NCI-H2081 (cell line): ENCODE measurements around the gene SNAPC2.
"Not testable (repeated sequence)": the region's sequence is repeated elsewhere in the genome, so short reads cannot be mapped to it uniquely, and the experiment has no call there.

Experiments
- DNase-seq, 2 experiments: peaks; one replicate each; lab custom pipeline; 2025; lab: John Stamatoyannopoulos, UW

Gene SNAPC2

DNA sequence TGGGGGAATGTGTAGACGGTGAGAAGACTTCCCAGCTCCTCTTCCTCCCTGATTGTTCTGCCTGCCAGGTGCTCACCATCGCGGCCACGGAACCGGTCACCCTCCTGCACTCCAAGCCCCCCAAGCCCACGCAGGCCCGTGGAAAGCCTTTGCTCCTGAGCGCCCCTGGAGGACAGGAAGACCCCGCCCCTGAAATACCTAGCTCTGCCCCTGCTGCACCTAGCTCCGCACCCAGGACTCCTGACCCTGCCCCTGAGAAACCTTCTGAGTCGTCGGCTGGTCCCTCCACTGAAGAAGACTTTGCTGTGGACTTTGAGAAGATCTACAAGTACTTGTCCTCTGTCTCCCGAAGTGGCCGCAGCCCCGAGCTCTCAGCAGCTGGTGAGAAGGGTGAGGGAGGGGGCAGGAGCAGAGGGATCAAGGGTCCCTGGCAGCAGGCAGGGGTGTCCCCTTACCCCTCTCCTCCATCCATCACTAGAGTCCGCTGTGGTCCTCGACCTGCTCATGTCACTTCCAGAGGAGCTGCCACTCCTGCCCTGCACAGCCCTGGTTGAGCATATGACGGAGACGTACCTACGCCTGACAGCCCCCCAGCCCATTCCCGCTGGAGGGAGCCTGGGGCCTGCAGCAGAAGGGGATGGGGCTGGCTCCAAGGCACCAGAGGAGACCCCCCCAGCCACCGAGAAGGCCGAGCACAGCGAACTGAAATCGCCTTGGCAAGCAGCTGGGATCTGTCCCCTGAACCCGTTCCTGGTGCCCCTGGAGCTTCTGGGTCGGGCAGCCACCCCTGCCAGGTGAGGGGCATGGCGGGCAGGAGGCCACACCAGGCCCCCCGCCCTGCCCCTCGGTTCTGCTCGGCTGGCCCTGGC is 2.1 kb downstream of the SNAPC2 start:
- DNase-seq: no peak

DNA sequence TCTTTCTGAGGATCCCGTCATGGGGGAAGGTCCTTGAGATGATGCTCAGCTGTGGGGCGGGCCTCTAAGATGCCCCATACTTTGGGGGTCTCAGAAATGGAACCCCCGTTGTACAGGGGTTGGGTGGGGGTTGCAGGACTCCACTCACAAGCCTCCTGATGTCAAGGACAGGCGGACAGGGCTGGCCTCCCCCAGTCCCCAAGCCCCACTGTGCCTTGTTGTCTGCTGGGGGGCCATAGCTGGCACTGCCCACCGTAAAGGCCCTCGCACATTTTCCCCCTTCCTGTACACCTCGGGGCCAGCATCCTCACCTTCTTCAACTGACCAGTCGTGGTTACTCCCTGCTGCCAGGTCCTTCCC is 2.7 kb downstream of the SNAPC2 start:
- DNase-seq: no peak

DNA sequence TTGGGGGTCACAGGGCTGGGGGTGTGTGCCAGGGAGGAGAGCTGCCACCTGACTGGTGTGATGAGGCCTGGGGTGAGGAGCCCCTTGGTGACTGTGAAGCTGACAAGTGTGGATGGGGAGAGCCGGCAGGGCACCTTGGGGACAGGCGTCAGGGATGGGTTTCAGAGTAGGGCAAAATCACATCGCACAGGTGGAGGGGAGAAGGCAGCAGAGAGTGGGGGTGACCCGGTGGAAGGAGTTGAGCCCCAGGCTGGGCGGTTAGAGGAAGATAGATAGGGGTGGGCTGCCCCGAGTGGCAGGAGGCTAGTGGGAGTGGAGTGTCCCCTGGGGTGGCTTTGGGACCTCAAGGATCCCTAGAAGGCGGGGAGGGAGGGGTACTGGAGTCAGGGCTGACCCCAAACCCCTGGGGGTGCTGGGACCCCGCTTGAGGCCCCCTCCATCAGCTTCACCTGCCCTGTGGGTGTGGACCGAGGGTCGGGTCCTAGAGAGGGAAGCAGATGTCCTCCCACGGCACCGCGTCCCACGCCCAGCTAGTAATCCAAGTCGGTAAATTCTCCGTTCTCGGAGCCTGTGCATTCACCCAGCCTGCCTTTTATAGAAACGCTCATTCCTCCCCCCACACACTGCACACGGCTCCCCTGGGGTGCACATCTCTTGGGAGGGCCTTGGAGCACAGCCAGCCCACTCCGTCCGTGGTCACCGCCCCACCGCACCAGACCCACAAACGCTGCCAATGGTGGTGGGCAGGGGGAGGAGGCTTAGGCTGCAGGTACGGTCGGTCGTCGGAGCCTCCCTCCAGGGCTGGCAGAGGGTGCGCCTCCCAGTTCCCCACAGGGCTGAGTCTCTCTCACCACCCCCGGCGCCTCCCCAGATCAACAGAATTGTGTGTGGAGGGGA is 3.4 kb downstream of the SNAPC2 start:
- DNase-seq: no peak

DNA sequence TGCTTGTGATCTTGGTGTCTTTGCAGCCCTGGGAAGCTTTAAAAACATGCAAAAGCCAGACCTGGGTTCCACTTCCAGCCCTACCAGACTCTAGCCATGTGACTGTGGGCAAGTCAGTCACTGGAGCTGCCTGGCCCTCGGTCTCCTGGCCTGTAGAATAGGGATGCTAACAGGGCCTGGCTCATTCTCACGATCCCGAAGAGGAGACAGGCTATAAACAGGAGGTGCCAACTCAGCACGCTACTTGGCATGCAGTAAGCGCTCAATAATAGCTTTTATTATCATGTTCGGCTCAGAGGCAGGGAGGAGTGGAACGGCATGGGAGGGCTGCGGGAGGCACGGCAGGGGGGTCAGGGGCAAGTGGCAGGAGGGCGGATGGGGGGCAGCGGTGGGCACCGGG is 4.1 kb downstream of the SNAPC2 start:
- no peak for DNase-seq

DNA sequence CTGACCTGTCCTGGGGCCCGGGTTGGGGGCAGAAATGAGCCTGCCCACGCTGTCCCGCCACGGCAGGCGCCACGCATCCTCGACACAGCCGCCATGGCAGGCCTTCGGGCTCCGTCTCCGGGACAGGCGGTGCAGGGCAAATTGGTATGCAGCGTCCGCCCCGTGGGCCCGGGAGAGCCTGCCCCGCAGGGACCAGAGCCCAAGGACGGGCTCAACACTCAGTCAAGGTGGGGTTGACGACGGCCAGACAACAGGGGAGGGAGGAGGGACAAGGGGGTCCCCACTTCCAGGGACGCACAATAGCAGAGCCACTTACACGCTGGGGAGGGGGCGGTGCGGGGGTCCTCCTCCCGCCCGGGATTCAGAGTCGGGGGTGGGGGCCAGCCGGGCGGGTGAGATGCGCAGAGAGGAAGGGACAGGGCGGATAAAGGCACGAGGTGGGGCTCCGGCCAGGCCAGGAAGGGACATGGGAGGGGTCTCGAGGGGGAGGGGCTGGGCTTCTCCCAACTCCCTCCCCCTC is 4.6 kb downstream of the SNAPC2 start:
- DNase-seq: no peak

DNA sequence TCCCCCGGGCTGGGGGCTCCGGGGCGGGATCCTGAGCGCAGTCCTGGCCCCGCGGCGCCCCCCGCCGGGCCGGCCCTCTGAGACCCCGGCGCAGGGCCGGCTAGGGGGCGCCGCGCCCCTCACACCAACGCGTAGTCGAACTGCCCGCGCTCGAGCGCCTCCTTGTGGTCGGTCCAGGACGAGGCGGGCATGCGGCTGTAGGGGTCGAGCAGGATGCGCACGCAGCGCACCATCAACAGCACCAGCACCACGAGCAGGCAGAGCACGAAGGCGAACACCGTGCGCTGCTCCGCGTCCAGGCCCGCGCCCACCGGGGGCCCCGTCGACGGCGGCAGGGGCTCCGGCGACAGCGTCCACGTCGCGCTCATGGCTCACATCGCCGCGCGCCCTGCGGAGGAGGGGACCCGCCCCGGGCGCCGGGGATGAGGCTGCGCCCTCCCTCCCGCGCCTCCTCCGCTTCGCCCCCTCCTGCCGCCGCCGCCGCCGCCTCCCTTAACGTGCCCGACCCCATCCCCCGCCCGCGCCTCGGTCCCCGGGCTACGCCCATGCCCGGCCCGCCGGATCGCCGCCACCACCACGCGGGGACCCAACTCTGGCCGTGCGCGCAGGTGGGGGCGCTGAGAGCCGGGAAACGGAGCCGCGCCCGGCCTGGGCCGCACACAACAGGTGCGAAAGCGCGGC is 5.2 kb downstream of the SNAPC2 start:
- peak; percentile 66 to 67 for DNase-seq

DNA sequence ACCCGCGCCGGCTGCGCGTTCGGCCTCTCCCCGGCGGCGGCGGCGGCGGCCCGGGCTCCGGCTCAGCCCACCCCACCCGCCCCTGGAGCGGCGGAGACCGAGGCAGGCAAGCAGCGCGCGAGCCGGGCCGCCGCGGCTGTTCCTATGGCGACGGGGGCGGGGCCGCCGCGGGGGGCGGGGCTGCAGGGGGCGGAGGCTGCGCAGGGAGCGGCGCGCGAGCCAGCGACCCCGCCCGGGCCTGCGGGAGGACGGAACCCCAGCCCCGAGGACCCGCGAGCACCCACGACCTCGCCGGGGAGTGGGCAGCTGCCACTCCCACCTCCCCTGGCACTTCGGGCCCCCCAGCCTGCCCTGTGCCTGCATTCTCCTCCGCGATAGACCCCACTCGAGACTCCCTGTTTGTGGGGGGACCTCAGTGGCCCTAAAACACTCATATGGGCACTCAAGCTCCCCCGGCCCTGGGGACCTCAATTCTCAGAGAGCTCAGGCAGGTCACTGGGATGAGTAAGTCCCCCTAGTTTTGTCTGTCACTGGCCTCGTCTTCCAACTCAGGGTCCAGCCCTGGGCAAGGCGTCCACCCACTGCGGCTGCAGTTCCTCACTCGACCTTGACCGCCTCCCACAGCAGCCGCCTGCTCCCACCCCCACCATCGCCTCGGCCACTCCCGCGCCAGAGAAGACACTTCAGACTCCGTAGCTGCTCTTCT is 6.0 kb downstream of the SNAPC2 start, which contains the start of gene CTXN1:
CTXN1 (minus strand) TSS at position 115 of the 706 bp plus-strand sequence. CDS start 597 bp downstream, outside the sequence.
- DNase-seq: peak; percentile 45 to 48

DNA sequence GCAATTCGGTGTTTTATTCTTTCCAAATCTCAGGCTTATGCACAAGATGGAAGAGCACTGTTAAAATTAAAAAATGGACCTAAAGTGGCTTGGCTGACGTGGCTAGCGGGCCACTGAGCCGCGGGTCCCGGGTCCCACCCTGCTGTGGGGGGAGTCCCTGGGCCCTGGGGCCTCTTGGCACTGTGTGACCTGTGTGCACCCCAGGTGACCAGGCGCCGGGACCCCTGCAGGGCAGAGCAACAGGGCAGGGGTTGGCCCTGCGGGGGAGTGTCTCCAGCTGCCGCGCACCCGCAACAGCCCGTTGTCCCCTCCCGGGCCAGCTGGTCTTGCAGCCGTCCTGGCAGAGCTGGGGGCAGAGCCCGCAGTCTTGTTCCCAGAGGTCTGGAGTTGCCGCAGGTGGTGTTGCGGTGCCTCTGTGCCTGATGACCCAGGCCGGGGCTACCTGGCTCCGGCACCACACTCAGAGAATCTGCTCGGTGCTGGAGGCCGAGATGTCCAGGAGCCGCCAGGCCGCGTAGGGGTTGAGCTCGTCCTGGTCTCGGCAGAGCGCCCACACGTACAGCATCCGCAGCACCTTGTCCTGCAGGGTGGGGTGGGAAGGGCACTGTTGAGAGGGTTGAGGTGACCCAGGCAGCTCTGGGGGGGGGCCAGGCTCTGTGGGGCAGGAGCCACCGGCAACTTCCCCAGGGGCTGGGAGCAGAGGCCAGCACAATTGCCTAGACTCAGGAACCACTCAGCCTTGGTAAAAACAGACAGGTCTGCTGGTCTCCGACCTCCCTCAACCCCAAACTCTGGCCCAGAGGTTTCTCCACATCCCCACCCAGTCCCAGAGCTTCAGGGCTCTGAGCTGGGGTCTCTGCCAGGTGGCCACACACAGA is 6.8 kb downstream of the SNAPC2 start:
- DNase-seq: no peak

DNA sequence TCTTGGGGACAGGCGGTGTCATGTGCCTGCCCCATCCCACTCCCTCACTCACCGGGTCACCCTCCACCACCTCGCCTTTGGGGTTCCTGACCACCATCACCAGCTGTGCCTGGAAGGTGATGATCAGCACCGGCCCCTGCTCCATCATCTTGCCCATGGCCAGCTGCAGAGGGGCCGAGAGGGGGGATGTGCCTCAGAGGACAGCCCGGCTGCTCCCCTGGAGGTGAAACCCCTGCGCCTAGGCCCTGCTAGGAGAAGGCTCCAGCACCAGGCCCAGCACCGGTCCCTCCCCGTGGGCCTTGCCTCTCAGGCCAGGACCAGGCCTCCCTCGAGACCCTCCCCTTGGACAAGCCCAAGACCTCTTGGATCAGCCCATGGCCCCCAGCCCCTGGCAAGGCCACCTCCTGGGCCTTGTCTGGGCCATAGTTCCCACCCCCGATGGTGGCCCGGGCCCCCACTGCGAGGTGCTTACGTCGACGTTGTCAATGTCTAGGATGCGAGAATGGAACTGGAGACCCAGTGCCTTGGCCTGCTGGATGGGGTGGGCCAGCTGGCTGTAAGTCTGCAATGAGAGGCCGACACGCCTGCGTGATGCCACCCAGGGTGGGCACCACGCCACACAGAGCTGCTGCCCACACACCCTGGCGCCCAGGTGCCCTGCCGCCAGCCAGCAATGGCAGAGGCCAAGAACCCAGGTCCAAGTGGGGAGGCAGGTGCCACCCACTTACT is 7.6 kb downstream of the SNAPC2 start:
- no peak for DNase-seq

DNA sequence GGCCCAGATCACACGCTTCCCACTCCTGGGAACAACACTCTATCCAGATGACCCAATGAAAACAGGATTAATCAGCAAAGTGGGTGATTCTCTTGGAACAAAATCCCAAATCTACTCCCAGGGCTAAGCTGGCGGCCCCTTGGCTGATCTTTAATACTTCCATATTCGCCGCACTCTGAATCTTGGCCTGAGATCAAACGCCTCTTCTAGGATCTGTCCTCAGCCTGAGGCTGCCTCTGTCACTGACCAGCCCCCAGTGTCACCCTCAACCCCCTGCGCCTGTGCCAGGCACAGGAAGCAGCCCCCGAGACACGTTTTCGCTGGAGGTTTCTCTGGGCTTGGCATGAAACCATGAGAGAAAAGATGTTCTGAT is 8.2 kb downstream of the SNAPC2 start:
- DNase-seq: no peak

DNA sequence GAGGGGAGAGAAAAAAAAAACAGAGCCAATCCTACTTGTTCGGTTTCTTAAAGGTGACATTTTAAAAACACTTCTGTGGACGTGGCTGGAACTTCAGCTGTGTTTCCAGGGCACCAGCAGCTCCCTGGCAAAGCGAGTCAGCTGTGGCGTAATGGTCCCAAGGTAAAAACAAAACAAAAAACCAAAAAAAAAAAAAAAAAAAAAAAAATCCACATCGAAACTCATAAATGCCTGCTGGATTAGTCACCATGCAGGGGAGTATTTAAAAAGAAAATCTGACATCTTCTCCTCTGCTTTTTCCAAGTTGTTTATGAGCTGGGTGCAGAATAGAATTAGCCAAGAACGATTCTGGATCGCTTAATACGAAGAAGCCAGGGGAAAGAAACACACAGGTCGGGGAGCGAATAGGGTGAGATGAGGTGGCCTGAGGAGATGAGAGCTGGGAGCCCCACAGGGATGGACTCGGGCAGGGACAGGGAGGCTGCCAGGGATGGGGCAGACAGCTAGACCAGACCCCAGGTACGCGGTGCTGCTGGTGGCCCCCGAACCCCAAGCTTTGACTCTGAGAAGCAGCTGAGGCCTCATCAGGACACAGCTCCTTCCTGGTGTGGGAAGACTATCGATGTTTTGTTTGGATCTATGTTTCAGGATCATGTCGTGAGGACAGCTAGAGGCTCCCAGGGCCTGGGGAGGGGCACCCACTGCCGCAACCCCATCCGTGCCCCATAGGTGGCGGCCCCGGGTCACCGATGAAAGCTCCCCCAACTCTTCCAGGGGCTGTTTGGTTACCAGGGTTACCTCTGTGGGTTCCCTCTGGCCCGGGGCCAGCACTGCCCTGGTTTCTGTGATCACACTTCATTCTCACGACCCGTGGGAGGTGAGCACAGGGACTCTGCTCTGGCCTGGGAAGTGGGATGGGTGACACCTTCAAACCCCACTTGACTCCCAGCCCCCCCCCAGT is 8.9 kb downstream of the SNAPC2 start:
- no peak for DNase-seq

DNA sequence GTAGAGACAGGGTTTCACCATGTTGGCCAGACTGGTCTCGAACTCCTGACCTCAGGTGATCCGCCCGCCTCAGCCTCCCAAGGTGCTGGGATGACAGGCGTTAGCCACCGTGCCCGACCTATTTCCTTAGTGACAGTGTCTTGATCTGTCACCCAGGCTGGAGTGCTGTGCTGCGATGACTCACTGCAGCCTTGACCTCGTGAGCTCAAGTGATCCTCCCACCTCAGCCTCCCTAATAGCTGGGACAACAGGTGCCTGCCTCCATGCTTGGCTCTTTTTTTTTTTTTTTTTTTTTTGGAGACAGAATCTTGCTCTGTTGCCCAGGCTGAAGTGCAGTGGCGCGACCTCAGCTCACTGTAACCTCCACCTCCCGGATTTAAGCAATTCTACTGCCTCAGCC is 9.9 kb downstream of the SNAPC2 start:
- not testable (repeated sequence) for DNase-seq

DNA sequence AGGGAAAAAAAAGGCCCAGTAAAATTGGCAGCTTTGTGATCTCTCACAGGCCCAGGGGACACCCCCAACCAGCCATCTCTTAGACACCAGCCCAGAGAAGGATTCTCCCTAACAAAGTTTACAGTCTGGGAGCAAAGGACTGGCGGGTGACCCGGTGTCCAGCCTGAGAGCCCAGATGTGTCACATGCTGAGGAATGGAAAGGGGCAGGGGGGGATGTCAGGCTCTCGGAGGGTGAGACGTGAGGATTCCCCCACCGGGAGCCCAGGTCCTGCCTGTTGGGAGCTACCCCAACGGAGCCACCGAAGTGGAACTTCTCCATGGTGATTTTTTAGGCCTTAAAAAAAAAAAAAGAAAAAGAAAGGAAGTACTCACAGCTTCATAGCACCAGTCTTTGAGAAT is 10.6 kb downstream of the SNAPC2 start:
- DNase-seq: no peak

DNA sequence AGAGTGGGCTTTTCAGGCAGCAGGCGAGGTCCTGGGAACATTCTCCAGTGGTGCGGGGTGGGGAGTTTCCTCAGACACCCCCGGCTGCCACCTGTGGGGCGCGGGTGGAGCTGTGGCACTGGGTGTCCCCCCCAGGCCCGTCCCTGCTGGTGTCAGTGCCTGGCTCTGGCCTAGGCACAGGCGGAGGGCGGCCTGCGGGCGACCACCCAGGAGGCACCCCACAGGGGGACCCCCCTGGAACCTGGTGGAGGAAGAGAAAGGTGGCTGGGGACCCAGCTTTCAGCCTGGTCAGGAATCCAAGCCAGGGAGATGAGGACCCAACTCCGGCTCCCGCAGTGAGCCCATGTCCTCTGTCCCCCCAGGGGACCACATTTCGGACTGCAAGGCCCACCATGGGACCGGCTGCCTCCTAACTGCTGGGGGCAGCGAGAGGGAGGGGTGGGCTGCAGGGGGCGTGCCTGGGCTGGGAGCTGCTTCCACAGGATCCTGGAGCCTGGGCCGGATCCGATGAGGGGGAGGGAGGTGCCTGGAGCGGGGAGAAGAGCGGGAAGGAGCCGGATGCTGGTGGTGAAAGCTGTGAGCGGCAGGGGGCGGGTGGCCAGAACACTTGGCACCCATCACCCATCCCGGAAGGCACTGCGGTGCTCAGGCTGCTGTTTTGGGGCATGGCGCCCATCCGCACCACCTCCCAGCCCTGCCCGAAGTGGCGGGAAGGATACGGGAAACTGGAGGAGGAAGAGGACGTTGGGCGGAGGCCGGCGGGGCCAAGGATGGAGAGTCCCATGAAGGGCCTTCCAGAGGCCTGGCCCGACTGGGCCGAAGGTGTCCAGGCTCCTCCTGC is 11.3 kb downstream of the SNAPC2 start:
- DNase-seq: no peak

DNA sequence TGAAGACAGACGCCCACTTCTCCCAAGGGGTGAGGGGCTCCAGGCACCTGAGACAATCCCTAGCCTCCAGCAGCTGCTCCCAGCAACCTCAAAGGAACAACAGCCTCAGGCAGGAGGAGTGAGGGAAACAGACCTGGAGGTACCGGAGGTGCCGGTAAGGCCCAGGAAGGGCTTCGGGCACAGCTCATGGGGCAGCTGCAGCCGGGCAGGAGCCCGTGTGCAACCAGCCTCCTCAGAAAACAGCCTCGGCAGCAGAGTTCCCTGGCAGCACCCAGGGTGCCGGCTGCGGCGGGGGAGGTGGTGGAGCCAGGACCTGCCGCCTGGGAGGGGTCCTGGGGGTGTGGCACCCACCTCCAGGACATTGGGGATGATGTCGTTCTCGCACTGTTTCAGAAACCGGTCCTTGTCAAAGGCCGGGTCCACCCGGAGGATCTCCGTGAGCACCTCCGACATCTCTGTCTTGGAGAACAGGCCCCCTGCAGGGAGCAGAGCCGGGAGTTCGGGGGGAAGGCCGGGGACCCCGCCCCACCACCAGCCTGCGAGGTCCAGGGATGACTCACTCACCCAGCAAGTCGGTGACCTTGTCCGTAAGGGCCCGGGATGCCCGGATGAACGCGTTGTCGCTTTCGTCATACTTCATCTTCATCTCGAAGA is 12.3 kb downstream of the SNAPC2 start:
- DNase-seq: no peak

DNA sequence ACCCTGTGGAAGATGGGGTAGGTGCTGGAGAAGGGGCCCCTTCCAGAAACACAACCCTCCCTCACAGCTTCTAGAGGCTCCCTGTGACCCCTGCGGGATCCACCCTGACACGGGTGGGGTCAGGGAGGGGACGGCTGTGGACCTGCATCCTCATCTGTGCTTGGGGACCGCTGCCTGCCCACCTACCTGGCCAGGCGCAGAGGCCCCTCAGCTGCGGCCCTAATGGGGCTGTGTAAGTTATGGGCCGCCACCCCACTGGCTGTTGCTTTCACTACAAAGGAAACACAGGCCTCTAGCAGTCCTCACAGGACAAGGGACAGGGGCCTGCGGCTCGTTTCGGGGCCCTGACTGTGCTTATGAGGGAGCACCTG is 12.8 kb downstream of the SNAPC2 start:
- DNase-seq: no peak

DNA sequence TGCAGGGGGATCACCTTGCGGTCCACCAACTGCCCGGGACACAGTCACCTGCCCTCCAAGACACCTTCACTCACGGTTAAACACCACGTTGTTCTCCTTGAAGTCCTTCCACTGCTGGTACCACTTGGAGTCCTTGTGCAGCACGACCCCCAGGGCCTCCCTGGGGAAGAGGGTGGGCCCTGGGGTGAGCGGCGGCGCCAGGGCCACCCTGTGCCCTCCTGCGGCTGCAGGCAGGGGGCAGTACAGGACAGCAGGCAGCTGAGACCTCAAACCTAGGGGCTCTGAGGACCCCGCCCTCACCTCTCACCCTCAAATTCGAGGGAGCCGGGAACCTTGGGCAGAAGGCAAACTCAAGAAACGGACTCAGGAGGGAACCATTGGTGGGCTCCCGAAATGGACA is 13.3 kb downstream of the SNAPC2 start:
- DNase-seq: no peak
